Measurements from ENCODE around the gene KRTCAP2.

GRCh38 chr1:155192346-155193274 is 19.5 kb upstream of the KRTCAP2 start:
- TF ChIP-seq POLR2AphosphoS5 (IDR thresholded peaks at IDR 0.05; ENCODE audit: low read length) (no peak), CTCF (IDR thresholded peaks at IDR 0.05 in 2 of 3, conservative IDR thresholded peaks at IDR 0.05 in 1 of 3; ENCODE audit: control insufficient read depth in 2 of 3, extremely low read depth in 1 of 3, insufficient read depth in 1 of 3, low read depth in 3 of 3, low read length in 3 of 3) (no peak), GABPA (IDR thresholded peaks at IDR 0.05; ENCODE audit: low read depth) (no peak), SUZ12 (IDR thresholded peaks at IDR 0.05; ENCODE audit: unreplicated experiment) (no peak), ASH2L (IDR thresholded peaks at IDR 0.05; ENCODE audit: borderline replicate concordance, low read depth) (no peak), ZBED1 (IDR thresholded peaks at IDR 0.05; ENCODE audit: borderline replicate concordance) (no peak), MXI1 (IDR thresholded peaks at IDR 0.05; ENCODE audit: low read depth, low read length) (no peak), SUPT20H (IDR thresholded peaks at IDR 0.05; ENCODE audit: borderline replicate concordance, control insufficient read depth, low read depth, low read length) (no peak), POLR2A (IDR thresholded peaks at IDR 0.05; ENCODE audit: low read depth, low read length) (no peak), NFYB (IDR thresholded peaks at IDR 0.05; ENCODE audit: insufficient read depth, low read depth, low read length) (no peak), SP1 (IDR thresholded peaks at IDR 0.05; ENCODE audit: low read depth, low read length) (no peak), PBX3 (IDR thresholded peaks at IDR 0.05; ENCODE audit: insufficient replicate concordance, low read depth, low read length) (no peak), TARDBP (IDR thresholded peaks at IDR 0.05; ENCODE audit: borderline replicate concordance) (no peak)

Measured in GM12878 (cell line).